Activated CD8-positive, alpha-beta T cell treated with anti-CD3 and anti-CD28 coated beads for 36 hours (primary cell): Measurements from ENCODE around the gene RNF34. TPM values are rescaled to one million over a fixed set of nuclear protein-coding genes. Genes with fewer than 3 reads are reported as not detected.
"Not testable (repeated sequence)": the region's sequence is repeated elsewhere in the genome, so short reads cannot be mapped to it uniquely, and the experiment has no call there.

Experiments
- ATAC-seq: fragments of 200-7000 bp; cut with Tn5 transposase; one replicate; pipeline ENCODE4 v1.10.0; 2021; ENCODE audit warnings: mild to moderate bottlenecking, moderate library complexity
- CTCF ChIA-PET: fragments of 350-600 bp; sonication (Branson Sonifier 250); formaldehyde crosslinking; loops from one replicate; lab custom pipeline; 2021; ENCODE audit warnings: antibody characterized with exemption; lab: Charles Lee
- POLR2A ChIA-PET: fragments of 350-600 bp; sonication (Branson Sonifier 250); formaldehyde crosslinking; loops from one replicate; lab custom pipeline; 2021; ENCODE audit warnings: antibody characterized with exemption; lab: Charles Lee
- DNase-seq: peaks from one replicate; pipeline ENCODE4 v3.0.0-alpha.2; 2020
- H3K27ac Mint-ChIP-seq: one replicate; pipeline ENCODE4 v1.8.0; 2021; ENCODE audit warnings: mild to moderate bottlenecking, mixed read lengths
- H3K27me3 Mint-ChIP-seq: one replicate; pipeline ENCODE4 v1.8.0; 2021; ENCODE audit warnings: mixed read lengths
- H3K36me3 Mint-ChIP-seq: one replicate; pipeline ENCODE4 v1.8.0; 2021; ENCODE audit warnings: low read depth, mixed read lengths
- H3K4me1 Mint-ChIP-seq: one replicate; pipeline ENCODE4 v1.8.0; 2021; ENCODE audit warnings: low read depth, mixed read lengths
- H3K4me3 Mint-ChIP-seq: one replicate; pipeline ENCODE4 v1.8.0; 2021; ENCODE audit warnings: mild to moderate bottlenecking, moderate library complexity, mixed read lengths
- H3K9me3 Mint-ChIP-seq: one replicate; pipeline ENCODE4 v1.8.0; 2021; ENCODE audit warnings: mixed read lengths
- intact Hi-C: fragments of 100-400 bp; cut with micrococcal nuclease; formaldehyde crosslinking; loops from one replicate; pipeline ENCODE4 v1.10.0; 2022
- total RNA-seq, 2 experiments: library from RNA; stranded (reverse); gene quantifications; one replicate each; pipeline ENCODE4 v1.2.3, GENCODE V29; 2021
- TF ChIP-seq, protein P1 (sequence below): fragments of 200-600 bp; IDR thresholded peaks from one replicate; pipeline ENCODE4 v1.8.0; 2022; ENCODE audit warnings: antibody characterized with exemption, mild to moderate bottlenecking

The RNF34 gene
- total RNA-seq, 2 experiments from 2014 or later = 44.1 to 44.9 TPM

DNA sequence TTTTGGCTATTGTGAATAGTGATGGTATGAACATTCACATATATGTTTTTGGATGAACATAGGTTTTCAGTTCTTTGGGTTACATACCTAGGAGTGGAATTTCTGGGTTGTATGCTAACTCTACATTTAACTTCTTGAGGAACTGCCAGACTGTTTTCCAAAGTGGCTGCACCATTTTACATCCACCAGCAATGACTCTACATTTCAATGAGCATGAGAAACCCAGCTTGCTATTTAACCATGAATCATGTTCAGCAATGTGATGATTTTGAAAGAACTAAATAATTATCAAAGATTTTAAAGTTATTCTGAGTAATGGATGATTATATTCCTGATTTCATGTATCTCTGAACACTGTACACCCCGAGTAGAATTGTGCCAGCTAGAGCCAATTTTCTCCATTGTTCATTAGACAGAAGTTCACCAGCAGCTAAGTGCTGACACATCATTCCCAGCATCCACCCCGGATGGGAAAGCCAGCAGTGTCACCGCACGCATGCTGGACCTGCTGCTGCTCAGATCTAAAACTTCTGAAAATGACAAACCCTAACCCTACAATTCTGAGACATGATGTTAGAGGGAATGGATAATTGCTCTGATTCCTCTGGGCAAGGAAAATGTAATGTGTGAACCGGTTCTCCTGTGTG, 34.4 kb upstream of the RNF34 start:
- no peaks in the 10 kb centered on the region for H3K9me3 Mint-ChIP-seq
- no peaks in the 10 kb centered on the region for H3K4me1 Mint-ChIP-seq
- ChIA-PET CTCF (interaction anchor here (1.6 kb wide), 1 partner anchor 78 kb away, joined by 9 read pairs; no protein-coding TSS in a partner anchor), POLR2A (interaction anchor here (1.2 kb wide), 1 partner anchor 35 kb away, joined by 3 read pairs; the partner anchor contains the start of gene RNF34)
- TF ChIP-seq, protein P1, sequence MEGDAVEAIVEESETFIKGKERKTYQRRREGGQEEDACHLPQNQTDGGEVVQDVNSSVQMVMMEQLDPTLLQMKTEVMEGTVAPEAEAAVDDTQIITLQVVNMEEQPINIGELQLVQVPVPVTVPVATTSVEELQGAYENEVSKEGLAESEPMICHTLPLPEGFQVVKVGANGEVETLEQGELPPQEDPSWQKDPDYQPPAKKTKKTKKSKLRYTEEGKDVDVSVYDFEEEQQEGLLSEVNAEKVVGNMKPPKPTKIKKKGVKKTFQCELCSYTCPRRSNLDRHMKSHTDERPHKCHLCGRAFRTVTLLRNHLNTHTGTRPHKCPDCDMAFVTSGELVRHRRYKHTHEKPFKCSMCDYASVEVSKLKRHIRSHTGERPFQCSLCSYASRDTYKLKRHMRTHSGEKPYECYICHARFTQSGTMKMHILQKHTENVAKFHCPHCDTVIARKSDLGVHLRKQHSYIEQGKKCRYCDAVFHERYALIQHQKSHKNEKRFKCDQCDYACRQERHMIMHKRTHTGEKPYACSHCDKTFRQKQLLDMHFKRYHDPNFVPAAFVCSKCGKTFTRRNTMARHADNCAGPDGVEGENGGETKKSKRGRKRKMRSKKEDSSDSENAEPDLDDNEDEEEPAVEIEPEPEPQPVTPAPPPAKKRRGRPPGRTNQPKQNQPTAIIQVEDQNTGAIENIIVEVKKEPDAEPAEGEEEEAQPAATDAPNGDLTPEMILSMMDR = no peak
- DNase-seq = no peak
- H3K36me3 Mint-ChIP-seq = no peaks in the 10 kb centered on the region
- no peak overlapping the region for H3K4me3 Mint-ChIP-seq
- no peak for ATAC-seq
- no peak overlapping the region for H3K27ac Mint-ChIP-seq
- intact Hi-C loops = no loop called here
- peaks cover 13% of the 10 kb centered on the region for H3K27me3 Mint-ChIP-seq

DNA sequence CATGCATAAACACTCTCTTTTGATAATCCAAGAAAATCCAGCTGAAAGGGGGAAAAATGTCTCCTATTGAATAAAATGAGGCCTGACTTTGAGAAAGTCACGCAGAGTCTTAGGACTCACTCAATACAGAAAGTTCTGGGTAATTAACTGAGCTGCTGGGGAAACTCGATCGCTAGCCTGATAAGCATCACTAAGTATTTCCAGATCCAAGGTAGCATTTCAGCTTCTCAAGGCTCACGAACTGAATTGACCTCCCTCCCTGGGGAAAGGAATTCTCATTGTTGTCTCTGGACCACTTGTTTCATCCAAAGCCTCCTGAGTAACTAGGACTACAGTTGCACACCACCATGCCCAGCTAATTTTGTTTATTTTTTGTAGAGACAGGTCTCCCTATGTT, 33.9 kb upstream of the RNF34 start:
- TF ChIP-seq, protein P1 = no peak
- Mint-ChIP-seq H3K4me1 (no peaks in the 10 kb centered on the region), H3K27me3 (peaks cover 13% of the 10 kb centered on the region), H3K27ac (no peak overlapping the region), H3K4me3 (no peak overlapping the region), H3K9me3 (no peaks in the 10 kb centered on the region), H3K36me3 (no peaks in the 10 kb centered on the region)
- no peak for ATAC-seq
- intact Hi-C loops = no loop called here
- no peak for DNase-seq
- ChIA-PET CTCF (interaction anchor here (1.6 kb wide), 1 partner anchor 78 kb away, joined by 9 read pairs; no protein-coding TSS in a partner anchor), POLR2A (no interaction called here)

DNA sequence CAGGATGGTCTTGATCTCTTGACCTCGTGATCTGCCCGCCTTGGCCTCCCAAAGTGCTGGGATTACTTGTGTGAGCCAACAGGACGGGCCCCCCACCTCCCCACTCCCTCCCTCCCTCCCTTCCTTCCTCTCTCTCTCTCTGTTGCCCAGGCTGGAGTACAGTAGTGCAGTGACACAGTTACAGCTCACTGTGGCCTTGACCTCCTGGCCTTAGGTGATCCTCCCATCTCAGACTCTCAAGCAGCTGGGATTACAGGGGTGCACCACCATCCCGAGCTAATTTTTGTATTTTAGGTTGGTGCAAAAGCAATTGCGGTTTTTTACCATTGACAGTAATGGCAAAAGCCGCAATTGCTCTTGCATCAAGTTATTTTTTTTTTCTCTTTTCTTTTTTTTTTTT, 28.5 kb upstream of the RNF34 start:
- DNase-seq (no peak), ATAC-seq (no peak)
- H3K27ac Mint-ChIP-seq = no peak overlapping the region
- ChIA-PET POLR2A (no interaction called here), CTCF (no interaction called here)
- TF ChIP-seq, protein P1 = no peak
- intact Hi-C loops = no loop called here
- peaks cover 3% of the 10 kb centered on the region for H3K9me3 Mint-ChIP-seq
- no peaks in the 10 kb centered on the region for H3K4me1 Mint-ChIP-seq
- no peak overlapping the region for H3K4me3 Mint-ChIP-seq
- H3K36me3 Mint-ChIP-seq = no peaks in the 10 kb centered on the region
- peaks cover 2% of the 10 kb centered on the region for H3K27me3 Mint-ChIP-seq

DNA sequence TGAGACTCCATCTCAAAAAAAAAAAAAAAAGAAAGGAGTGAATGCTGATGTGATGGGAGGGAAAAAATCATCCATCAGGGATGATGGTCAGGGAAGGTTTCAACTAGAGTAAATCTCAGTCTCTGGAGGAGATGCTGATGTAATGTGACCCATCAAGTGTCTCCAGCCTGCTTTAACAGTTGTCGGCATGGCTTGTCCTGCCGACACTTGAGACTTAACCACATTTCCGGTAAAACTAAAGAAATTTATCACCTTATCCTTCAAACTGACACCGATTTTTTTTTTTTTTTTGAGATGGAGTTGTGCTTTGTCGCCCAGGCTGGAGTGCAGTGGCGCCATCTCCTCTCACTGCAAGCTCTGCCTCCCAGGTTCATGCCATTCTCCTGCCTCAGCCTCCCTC, 26.2 kb upstream of the RNF34 start:
- intact Hi-C loops = no loop called here
- no peak for ATAC-seq

DNA sequence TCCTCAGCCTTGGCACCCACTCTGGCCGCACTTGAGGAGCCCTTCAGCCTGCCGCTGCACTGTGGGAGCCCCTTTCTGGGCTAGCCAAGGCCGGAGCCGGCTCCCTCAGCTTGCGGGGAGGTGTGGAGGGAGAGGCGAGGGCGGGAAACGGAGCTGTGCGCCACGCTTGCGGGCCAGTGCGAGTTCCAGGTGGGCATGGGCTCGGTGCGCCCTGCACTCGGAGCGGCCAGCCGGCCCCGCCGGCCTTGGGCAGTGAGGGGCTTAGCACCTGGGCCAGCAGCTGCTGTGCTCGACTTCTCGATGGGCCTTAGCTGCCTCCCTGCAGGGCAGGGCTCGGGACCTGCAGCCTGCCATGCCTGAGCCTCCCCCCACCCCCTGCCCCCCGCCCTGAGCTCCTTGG, 25.6 kb upstream of the RNF34 start:
- H3K27ac Mint-ChIP-seq, H3K36me3 Mint-ChIP-seq, ATAC-seq, H3K9me3 Mint-ChIP-seq, DNase-seq, H3K4me3 Mint-ChIP-seq, H3K27me3 Mint-ChIP-seq, H3K4me1 Mint-ChIP-seq, intact Hi-C loops, POLR2A ChIA-PET: not testable (repeated sequence)
- CTCF ChIA-PET = interaction anchor here (1.5 kb wide), 1 partner anchor 14 kb away, joined by 3 read pairs; no protein-coding TSS in a partner anchor

More for the DNA sequence above, 26.2 kb upstream of the RNF34 start:
- H3K27me3 Mint-ChIP-seq = peaks cover 2% of the 10 kb centered on the region
- DNase-seq = no peak
- ChIA-PET CTCF (no interaction called here), POLR2A (no interaction called here)
- no peak overlapping the region for H3K27ac Mint-ChIP-seq
- no peaks in the 10 kb centered on the region for H3K36me3 Mint-ChIP-seq
- TF ChIP-seq, protein P1 = no peak
- H3K4me3 Mint-ChIP-seq = no peak overlapping the region
- H3K9me3 Mint-ChIP-seq = peaks cover 3% of the 10 kb centered on the region
- no peaks in the 10 kb centered on the region for H3K4me1 Mint-ChIP-seq

DNA sequence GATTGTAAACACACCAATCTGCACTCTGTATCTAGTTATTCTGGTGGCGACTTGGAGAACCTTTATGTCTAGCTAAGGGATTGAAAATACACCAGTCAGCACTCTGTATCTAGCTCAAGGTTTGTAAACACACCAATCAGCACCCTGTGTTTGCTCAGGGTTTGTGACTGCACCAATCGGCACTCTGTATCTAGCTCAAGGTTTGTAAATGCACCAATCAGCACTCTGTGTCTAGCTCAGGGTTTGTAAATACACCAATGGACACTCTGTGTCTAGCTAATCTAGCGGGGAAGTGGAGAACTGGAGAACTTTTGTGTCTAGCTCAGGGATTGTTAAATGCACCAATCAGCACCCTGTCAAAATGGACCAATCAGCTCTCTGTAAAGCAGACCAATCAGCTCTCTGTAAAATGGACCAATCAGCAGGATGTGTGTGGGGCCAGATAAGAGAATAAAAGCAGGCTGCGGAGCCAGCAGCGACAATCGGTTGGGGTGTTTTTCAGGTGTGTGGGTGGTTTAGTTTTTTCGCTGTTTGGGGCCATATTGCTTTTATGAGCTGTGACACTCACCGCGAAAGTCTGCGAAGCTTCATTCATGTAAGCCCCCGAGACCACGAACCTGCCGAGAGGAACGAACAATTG, 24.9 kb upstream of the RNF34 start:
- CTCF ChIA-PET = interaction anchor here (1.3 to 1.5 kb wide), 2 partner anchors 13 to 68 kb away, joined by 3 to 4 read pairs; no protein-coding TSS in a partner anchor
- H3K4me1 Mint-ChIP-seq, H3K4me3 Mint-ChIP-seq, POLR2A ChIA-PET, H3K9me3 Mint-ChIP-seq, DNase-seq, H3K27me3 Mint-ChIP-seq, H3K27ac Mint-ChIP-seq, intact Hi-C loops, H3K36me3 Mint-ChIP-seq, ATAC-seq: not testable (repeated sequence)
